GM10266 (cell line): Measurements from ENCODE around the gene CRYBG3.
"Not testable (repeated sequence)": the region's sequence is repeated elsewhere in the genome, so short reads cannot be mapped to it uniquely, and the experiment has no call there.

Experiments
- DNase-seq: peaks from one replicate; pipeline ENCODE4 v3.0.0; 2012; ENCODE audit errors: extremely low spot score
- CTCF ChIP-seq: IDR thresholded peaks from 2 replicates; pipeline ENCODE4 v1.5.1; 2012; ENCODE audit warnings: mild to moderate bottlenecking, low read depth; ENCODE audit not compliant: control insufficient read depth, insufficient read depth; ENCODE audit errors: missing control alignments

CRYBG3 gene

DNA sequence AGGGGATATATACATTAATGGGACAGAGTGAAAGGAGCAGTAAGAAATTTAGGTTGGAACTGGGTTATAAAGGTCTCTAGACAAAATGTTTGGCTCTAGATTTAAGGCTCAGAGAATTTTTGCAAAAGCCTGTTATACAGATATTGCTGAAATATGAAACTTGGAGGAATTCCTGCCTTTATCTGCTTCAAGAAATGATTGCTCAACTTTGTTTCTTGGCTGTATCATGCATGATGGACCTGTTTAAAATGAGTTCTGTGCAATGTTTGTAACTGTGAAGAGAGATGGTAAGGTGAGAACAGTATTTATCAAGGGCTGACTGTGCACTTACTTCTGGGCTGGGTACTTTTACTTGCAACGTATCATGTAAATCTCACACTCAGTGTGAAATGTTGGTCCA lies 3.3 kb downstream of the CRYBG3 start:
- no peak for TF ChIP-seq CTCF

DNA sequence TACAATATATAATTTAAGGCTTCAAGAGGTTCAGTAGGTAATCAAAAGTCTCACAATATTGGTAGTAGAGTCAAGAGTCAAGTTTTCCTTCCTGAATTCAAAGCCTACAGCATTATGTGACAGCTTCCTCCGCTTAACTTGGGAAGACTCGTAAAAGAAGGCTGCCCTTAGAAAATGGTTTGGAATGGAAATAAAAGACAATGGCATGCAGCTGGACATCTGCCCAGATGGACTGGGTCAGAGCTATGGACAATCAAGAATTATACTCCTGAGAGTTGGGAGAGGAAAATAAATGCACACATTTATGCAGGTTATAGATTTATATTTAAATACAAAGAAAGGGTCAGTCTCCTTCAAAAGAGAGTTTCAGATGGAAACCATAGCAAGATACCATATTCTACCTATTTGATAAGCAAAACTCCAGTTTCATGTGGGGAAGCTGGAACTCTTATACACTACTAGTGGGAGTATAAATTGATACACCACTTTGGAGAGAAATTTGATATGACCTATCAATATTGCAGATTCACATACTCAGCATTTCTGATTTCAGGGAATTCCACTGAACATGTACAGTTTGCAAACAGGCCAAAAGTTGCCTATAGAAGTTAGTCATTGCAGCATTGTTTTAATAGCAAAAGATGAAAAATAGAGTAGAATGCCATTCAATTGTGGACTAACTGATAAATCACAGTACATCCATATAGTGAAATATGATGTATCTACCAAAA lies 6.1 kb downstream of the CRYBG3 start:
- TF ChIP-seq CTCF = no peak
- DNase-seq = no peak

More for the DNA sequence above, 3.3 kb downstream of the CRYBG3 start:
- no peak for DNase-seq

GRCh38 chr3:97829198-97829597 lies 7.4 kb downstream of the CRYBG3 start:
- TF ChIP-seq CTCF = no peak
- DNase-seq = no peak

- TF ChIP-seq CTCF = no peak
- DNase-seq = no peak
These were observed 8.8 kb downstream of the CRYBG3 start for GRCh38 chr3:97830638-97831037.

- no peak for TF ChIP-seq CTCF
- DNase-seq = no peak
These were observed 9.3 kb downstream of the CRYBG3 start for GRCh38 chr3:97831140-97831539.

GRCh38 chr3:97833184-97833583 lies 11.4 kb downstream of the CRYBG3 start:
- DNase-seq = not testable (repeated sequence)

DNA sequence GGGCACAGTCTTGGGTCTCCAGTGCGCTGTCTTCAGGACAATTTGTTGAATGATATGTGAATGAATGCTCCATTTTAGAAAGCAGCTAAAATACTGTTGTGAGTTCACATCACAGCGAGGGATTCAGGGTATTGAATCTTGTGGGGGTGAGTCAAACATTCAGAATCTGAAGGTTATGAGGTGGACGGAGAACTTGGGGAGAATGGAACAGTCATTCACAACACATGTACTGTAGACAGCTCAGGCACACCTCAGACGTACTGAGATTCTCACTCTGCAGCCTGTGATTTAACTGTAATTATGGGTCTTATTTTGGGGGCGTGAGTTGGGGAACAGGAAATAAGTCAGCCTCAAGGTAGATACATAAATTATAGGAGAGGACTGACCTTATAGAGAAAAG lies 13.9 kb downstream of the CRYBG3 start:
- no peak for TF ChIP-seq CTCF
- DNase-seq = no peak

GRCh38 chr3:97838393-97838792 lies 16.6 kb downstream of the CRYBG3 start:
- DNase-seq = no peak
- no peak for TF ChIP-seq CTCF
